Fibroblast of lung (primary cell): Measurements from ENCODE around the gene HS3ST1. TPM values are rescaled to one million over a fixed set of nuclear protein-coding genes. Genes with fewer than 3 reads are reported as not detected.

Experiments used
- DNase-seq, 2 donors: peaks; one replicate each; pipeline versions ENCODE4 v3.0.0 to v3.0.0-alpha.2; 2010; ENCODE audit warnings: low read depth in 2 of 2
- H2AFZ ChIP-seq: 2 replicates; pipeline ENCODE4 v1.5.1; 2012; ENCODE audit warnings: low read length, control low read depth, inconsistent platforms
- H3K27ac ChIP-seq: 2 replicates; pipeline ENCODE4 v1.5.1; 2011; ENCODE audit warnings: low read length, control low read depth; ENCODE audit not compliant: insufficient read depth
- H3K27me3 ChIP-seq: 2 replicates; pipeline ENCODE4 v1.5.1; 2011; ENCODE audit warnings: mild to moderate bottlenecking, low read length; ENCODE audit not compliant: control insufficient read depth, insufficient read depth
- H3K36me3 ChIP-seq: 2 replicates; pipeline ENCODE4 v1.5.1; 2011; ENCODE audit warnings: low read length; ENCODE audit not compliant: control insufficient read depth, insufficient read depth
- H3K4me1 ChIP-seq: 2 replicates; pipeline ENCODE4 v1.5.1; 2011; ENCODE audit warnings: low read length; ENCODE audit not compliant: control insufficient read depth, insufficient read depth; ENCODE audit errors: extremely low read depth
- H3K4me2 ChIP-seq: 2 replicates; pipeline ENCODE4 v1.5.1; 2011; ENCODE audit warnings: low read length, control low read depth; ENCODE audit not compliant: insufficient read depth; ENCODE audit errors: extremely low read depth
- H3K4me3 ChIP-seq, 4 experiments: fragments of 200-600 bp in 1 of 4; sonication (generic) in 1 of 4; replicated peaks in 1 of 4; 2 replicates each; pipeline ENCODE4 v1.5.1; 2011 to 2016; ENCODE audit warnings: low read length in 4 of 4, low read depth in 3 of 4, mild to moderate bottlenecking in 3 of 4, control low read depth in 2 of 4, inconsistent platforms in 1 of 4, mixed read lengths in 1 of 4; ENCODE audit not compliant: insufficient read depth in 1 of 4; ENCODE audit errors: control extremely low read depth in 1 of 4
- H3K79me2 ChIP-seq: 2 replicates; pipeline ENCODE4 v1.5.1; 2012; ENCODE audit warnings: mild to moderate bottlenecking, low read length, inconsistent platforms; ENCODE audit not compliant: control insufficient read depth, insufficient read depth
- H3K9ac ChIP-seq: 2 replicates; pipeline ENCODE4 v1.5.1; 2011; ENCODE audit warnings: mild to moderate bottlenecking, low read length, control low read depth; ENCODE audit not compliant: insufficient read depth
- H3K9me3 ChIP-seq: 2 replicates; pipeline ENCODE4 v1.5.1; 2012; ENCODE audit warnings: low read depth, low read length; ENCODE audit not compliant: control insufficient read depth, insufficient read depth
- H4K20me1 ChIP-seq: 2 replicates; pipeline ENCODE4 v1.5.1; 2011; ENCODE audit warnings: low read length; ENCODE audit not compliant: control insufficient read depth, insufficient read depth; ENCODE audit errors: extremely low read depth
- CTCF ChIP-seq, 2 donors: IDR thresholded peaks in 1 of 2; conservative IDR thresholded peaks in 1 of 2; 1 replicate in 1 of 2; 2 replicates in 1 of 2; pipeline ENCODE4 v1.5.1; 2011 to 2012; ENCODE audit warnings: low read length in 2 of 2, control low read depth in 1 of 2, inconsistent platforms in 1 of 2, low read depth in 1 of 2, mild to moderate bottlenecking in 1 of 2
- EZH2 ChIP-seq: IDR thresholded peaks from 2 replicates; pipeline ENCODE4 v1.5.1; 2012; ENCODE audit warnings: low read length, control low read depth, mild to moderate bottlenecking; ENCODE audit errors: missing control alignments
- polyA plus RNA-seq, 2 donors: library from polyadenylated mRNA; depleted of rRNA in 1 of 2; stranded (reverse) in 1 of 2; unstranded in 1 of 2; fragments of >200 nt; gene quantifications; 2 replicates each; pipeline ENCODE4 v1.2.1, GENCODE V29; 2011 to 2012; ENCODE audit warnings: missing spikeins in 1 of 2
- total RNA-seq: library from RNA; depleted of rRNA; stranded (reverse); fragments of >200 nt; gene quantifications from 2 replicates; pipeline ENCODE4 v1.2.1, GENCODE V29; 2014

The HS3ST1 gene
- total and polyA plus RNA-seq, 2 donors (not counting 1 experiment from before 2014, with no cell fraction given) = 0.01 TPM; not detected in 1

GRCh38 chr4:11409632-11410031, 19.1 kb downstream of the HS3ST1 start:
- no peaks in the 10 kb centered on the region for H3K4me1 ChIP-seq
- no peaks in the 10 kb centered on the region for H3K79me2 ChIP-seq

GRCh38 chr4:11408233-11408967, 20.3 kb downstream of the HS3ST1 start:
- Histone ChIP-seq H3K27ac (no peak overlapping the region), H3K4me1 (no peaks in the 10 kb centered on the region), H3K4me2 (no peak overlapping the region), H2AFZ (no peak overlapping the region), H3K9me3 (no peaks in the 10 kb centered on the region), H3K9ac (no peak overlapping the region), H3K4me3 (no peak overlapping the region), H3K36me3 (no peaks in the 10 kb centered on the region), H3K79me2 (no peaks in the 10 kb centered on the region), H4K20me1 (no peaks in the 10 kb centered on the region), H3K27me3 (no peaks in the 10 kb centered on the region)
- no peak for DNase-seq
- TF ChIP-seq EZH2 = no peak
- TF ChIP-seq CTCF (conservative IDR thresholded peaks at IDR 0.05 in 1 of 2, IDR thresholded peaks at IDR 0.05 in 1 of 2; ENCODE audit: low read depth in 1 of 2, low read length in 2 of 2) = no peak

More at GRCh38 chr4:11409632-11410031, 19.1 kb downstream of the HS3ST1 start:
- Histone ChIP-seq H4K20me1 (no peaks in the 10 kb centered on the region), H3K27me3 (no peaks in the 10 kb centered on the region), H3K9ac (no peak overlapping the region), H3K4me3 (no peak overlapping the region), H2AFZ (no peak overlapping the region), H3K36me3 (no peaks in the 10 kb centered on the region), H3K27ac (no peak overlapping the region), H3K4me2 (no peak overlapping the region), H3K9me3 (no peaks in the 10 kb centered on the region)
- TF ChIP-seq EZH2 (no peak), CTCF (conservative IDR thresholded peaks at IDR 0.05 in 1 of 2, IDR thresholded peaks at IDR 0.05 in 1 of 2; ENCODE audit: low read depth in 1 of 2, low read length in 2 of 2) (no peak)
- no peak for DNase-seq

- H3K36me3 ChIP-seq = no peaks in the 10 kb centered on the region
- H3K4me3 ChIP-seq = no peak overlapping the region
- no peaks in the 10 kb centered on the region for H4K20me1 ChIP-seq
- H3K27me3 ChIP-seq = no peaks in the 10 kb centered on the region
- H3K4me2 ChIP-seq = no peak overlapping the region
- H3K9ac ChIP-seq = no peak overlapping the region
- no peak overlapping the region for H3K27ac ChIP-seq
- no peak overlapping the region for H2AFZ ChIP-seq
- no peak for TF ChIP-seq EZH2
- no peak for TF ChIP-seq CTCF (conservative IDR thresholded peaks at IDR 0.05 in 1 of 2, IDR thresholded peaks at IDR 0.05 in 1 of 2; ENCODE audit: low read depth in 1 of 2, low read length in 2 of 2)
- no peak for DNase-seq
- no peaks in the 10 kb centered on the region for H3K9me3 ChIP-seq
- H3K4me1 ChIP-seq = no peaks in the 10 kb centered on the region
- H3K79me2 ChIP-seq = no peaks in the 10 kb centered on the region
Measured at GRCh38 chr4:11407551-11407950, 21.1 kb downstream of the HS3ST1 start.
